Activated naive CD8-positive, alpha-beta T cell (primary cell): ENCODE measurements around the gene PKNOX1.
"Not testable (repeated sequence)": the region's sequence is repeated elsewhere in the genome, so short reads cannot be mapped to it uniquely, and the experiment has no call there.

Experiments
- H3K27ac Mint-ChIP-seq: one replicate; pipeline ENCODE4 v1.8.0; 2021; ENCODE audit warnings: mixed read lengths
- H3K27me3 Mint-ChIP-seq: one replicate; pipeline ENCODE4 v1.8.0; 2021; ENCODE audit warnings: mixed read lengths
- H3K36me3 Mint-ChIP-seq: one replicate; pipeline ENCODE4 v1.8.0; 2021; ENCODE audit warnings: mixed read lengths
- H3K4me1 Mint-ChIP-seq: one replicate; pipeline ENCODE4 v1.8.0; 2021; ENCODE audit warnings: low read depth, mixed read lengths
- H3K4me3 Mint-ChIP-seq: one replicate; pipeline ENCODE4 v1.8.0; 2021; ENCODE audit warnings: mild to moderate bottlenecking, mixed read lengths
- H3K9me3 Mint-ChIP-seq: one replicate; pipeline ENCODE4 v1.8.0; 2021; ENCODE audit warnings: low read depth, mixed read lengths

PKNOX1 gene

GRCh38 chr21:43072742-43073141 is 98.4 kb downstream of the PKNOX1 start:
- H3K27me3 Mint-ChIP-seq, H3K4me3 Mint-ChIP-seq, H3K36me3 Mint-ChIP-seq, H3K4me1 Mint-ChIP-seq, H3K27ac Mint-ChIP-seq, H3K9me3 Mint-ChIP-seq: not testable (repeated sequence)

GRCh38 chr21:43074401-43075169 is 100.2 kb downstream of the PKNOX1 start:
- H3K27ac Mint-ChIP-seq, H3K4me1 Mint-ChIP-seq, H3K9me3 Mint-ChIP-seq, H3K4me3 Mint-ChIP-seq, H3K36me3 Mint-ChIP-seq, H3K27me3 Mint-ChIP-seq: not testable (repeated sequence)

GRCh38 chr21:43075170-43076022 is 101.0 kb downstream of the PKNOX1 start, which contains the start of gene CBS:
CBS (minus strand) TSS chr21:43075835; CDS start chr21:43072193, 3,642 bp downstream.
- H3K9me3 Mint-ChIP-seq, H3K36me3 Mint-ChIP-seq, H3K27ac Mint-ChIP-seq, H3K4me3 Mint-ChIP-seq, H3K4me1 Mint-ChIP-seq, H3K27me3 Mint-ChIP-seq: not testable (repeated sequence)

- not testable (repeated sequence) for H3K4me3 Mint-ChIP-seq, H3K4me1 Mint-ChIP-seq, H3K9me3 Mint-ChIP-seq, H3K27ac Mint-ChIP-seq, H3K27me3 Mint-ChIP-seq, H3K36me3 Mint-ChIP-seq
Measured at GRCh38 chr21:43076023-43076637, 101.8 kb downstream of the PKNOX1 start.

- not testable (repeated sequence) for H3K9me3 Mint-ChIP-seq, H3K36me3 Mint-ChIP-seq, H3K4me1 Mint-ChIP-seq, H3K27me3 Mint-ChIP-seq, H3K4me3 Mint-ChIP-seq, H3K27ac Mint-ChIP-seq
Measured at GRCh38 chr21:43076643-43077042, 102.3 kb downstream of the PKNOX1 start.

- not testable (repeated sequence) for H3K4me3 Mint-ChIP-seq, H3K9me3 Mint-ChIP-seq, H3K36me3 Mint-ChIP-seq, H3K4me1 Mint-ChIP-seq, H3K27me3 Mint-ChIP-seq, H3K27ac Mint-ChIP-seq
Measured at GRCh38 chr21:43082587-43083300, 108.4 kb downstream of the PKNOX1 start.
